Erythroblast (primary cell): Measurements from ENCODE around the gene MTHFD1L.
"Not testable (repeated sequence)": the region's sequence is repeated elsewhere in the genome, so short reads cannot be mapped to it uniquely, and the experiment has no call there.

Experiments used
- GATA1 ChIP-seq: IDR thresholded peaks from 2 replicates; pipeline ENCODE4 v1.6.1; 2011; ENCODE audit warnings: low read depth, mild to moderate bottlenecking, control low read depth, low read length, moderate library complexity
- POLR2A ChIP-seq: IDR thresholded peaks from 2 replicates; pipeline ENCODE4 v1.6.1; 2011; ENCODE audit warnings: mild to moderate bottlenecking, low read length

DNA sequence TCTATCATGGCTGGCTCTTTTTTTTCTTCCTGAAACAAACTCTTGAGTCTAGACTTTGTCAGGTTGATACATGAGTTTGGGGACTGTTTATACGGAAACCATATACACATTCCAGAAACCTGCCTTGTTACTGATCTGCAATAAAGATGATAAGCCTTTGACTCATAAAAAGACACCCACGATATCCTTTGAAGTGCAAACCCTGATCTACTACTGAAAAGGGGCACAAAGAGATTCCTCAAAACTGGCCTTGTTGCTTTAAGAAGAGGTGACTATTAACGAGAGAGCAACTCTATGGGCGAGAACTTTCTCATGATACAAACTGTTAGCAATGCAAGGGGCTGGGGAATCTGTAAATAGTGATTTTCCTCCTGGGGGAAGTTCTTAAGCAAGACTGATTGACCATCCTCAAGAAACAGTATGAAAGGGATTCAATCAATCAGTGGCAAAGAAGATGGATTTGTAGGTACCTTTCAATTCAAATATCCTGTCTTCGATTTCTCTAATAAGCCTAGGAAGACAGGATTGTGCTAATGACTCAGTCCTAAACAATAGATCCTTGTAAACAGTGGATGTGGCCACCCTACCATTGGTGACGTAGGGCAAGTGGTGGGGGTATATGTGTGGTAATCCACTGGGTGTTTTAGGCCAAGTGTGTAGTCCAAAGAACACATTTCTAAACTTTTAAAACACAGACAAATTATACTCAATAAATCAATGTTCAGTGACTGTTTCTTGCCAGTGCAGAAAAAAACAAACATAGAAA lies 260.3 kb downstream of the MTHFD1L start:
- TF ChIP-seq POLR2A, GATA1: not testable (repeated sequence)
